ENCODE results near the gene SWSAP1. TPM values are rescaled to one million over a fixed set of nuclear protein-coding genes. Genes with fewer than 3 reads are reported as not detected.
A peak's percentile ranks its signal among the peaks of the same experiment; 100 is the strongest.

The SWSAP1 gene
- total RNA-seq, 1 experiment from 2014 or later, result 2.5 TPM

DNA sequence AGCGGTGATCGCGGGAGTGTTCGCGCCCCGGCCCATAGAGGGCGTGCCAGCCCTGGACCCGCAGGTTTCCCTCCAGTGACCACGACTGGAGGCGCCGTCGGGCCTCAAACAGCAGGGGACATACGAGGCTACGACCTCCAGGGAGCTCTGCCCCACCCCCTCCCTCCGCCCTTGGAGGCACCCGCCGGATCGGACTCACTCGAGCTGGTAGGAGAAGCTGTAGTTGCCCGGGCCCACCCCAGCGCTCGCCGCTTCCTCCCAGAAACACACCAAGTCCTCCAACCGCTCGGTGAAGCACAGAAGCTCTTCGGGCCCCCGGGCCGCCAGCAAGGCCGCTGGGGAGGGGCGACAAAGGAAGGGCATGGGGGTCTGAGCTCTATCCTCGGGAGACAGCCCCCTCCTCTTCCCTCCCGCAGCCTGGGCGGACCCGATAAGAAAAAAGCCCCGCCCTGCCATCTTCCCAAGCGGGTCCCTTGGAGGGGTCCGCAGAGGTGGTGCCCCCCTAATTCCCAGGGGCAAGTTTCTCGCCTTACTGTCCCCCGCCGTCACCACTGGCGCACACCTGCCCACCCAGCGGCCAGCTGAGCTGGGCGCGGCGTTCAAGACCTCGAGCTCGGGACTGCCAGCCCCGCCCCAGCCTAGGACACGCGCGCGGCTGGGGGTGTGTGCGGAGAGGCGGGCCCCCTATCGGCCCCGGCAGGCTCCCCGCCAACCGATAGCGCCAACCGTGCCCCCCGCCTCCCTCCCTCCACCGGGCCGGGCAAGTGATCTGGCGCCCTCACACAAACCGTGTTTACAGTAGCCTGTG is 8.6 kb downstream of the SWSAP1 start:
- Histone ChIP-seq H3K9me2 (ENCODE audit: insufficient read depth) (no peaks in the 10 kb centered on the region), H3K27me3 (ENCODE audit: insufficient read depth, low read length) (no peaks in the 10 kb centered on the region), H2AFZ (ENCODE audit: low read depth, low read length, poor library complexity, severe bottlenecking) (no peak overlapping the region), H3K27ac (ENCODE audit: low read depth, low read length) (peak overlapping the region; percentile 81), H4K20me1 (ENCODE audit: insufficient read depth) (no peaks in the 10 kb centered on the region), H3K9ac (ENCODE audit: low read length) (peak overlapping the region; percentile 79), H3K36me3 (ENCODE audit: control insufficient read depth in 1 of 2, insufficient read depth in 2 of 2, low read length in 2 of 2) (no peaks in the 10 kb centered on the region), H3K4me3 (replicated peaks in 1 of 2; ENCODE audit: low read depth in 1 of 2, low read length in 2 of 2) (peak overlapping the region; percentile 69 to 71), H3K9me3 (ENCODE audit: control insufficient read depth in 1 of 2, insufficient read depth in 1 of 2, low read depth in 1 of 2, low read length in 2 of 2) (no peaks in the 10 kb centered on the region), H3K4me2 (ENCODE audit: low read length) (peak overlapping the region; percentile 97), H3K4me1 (ENCODE audit: control insufficient read depth in 1 of 2, insufficient read depth in 2 of 2, low read length in 2 of 2) (peaks cover 33 to 66% of the 10 kb centered on the region in 2 experiments), H3K79me2 (ENCODE audit: insufficient read depth, low read length) (0 out of 2 replicates have a peak, but pooled peaks cover 3% of the 10 kb centered on the region)
- RAD21 ChIA-PET (ENCODE audit: low non-redundant PET in 1 of 2, low total read pairs in 2 of 2, uncharacterized antibody in 2 of 2, unreplicated experiment in 2 of 2), result interaction anchor here in 1 of 2 experiments (0.8 to 1.5 kb wide), 4 partner anchors 8 to 62 kb away, joined by 3 to 4 read pairs (median 3); partner anchors contain the start of genes PRKCSH, RGL3 and SWSAP1
- POLR2A ChIA-PET, result interaction anchor here (0.8 to 2.8 kb wide), 5 partner anchors 8 to 52 kb away, joined by 3 to 12 read pairs (median 6); partner anchors contain the start of genes ODAD3, PRKCSH, RGL3 and SWSAP1
- CTCF ChIA-PET, result interaction anchor here (0.6 to 4.4 kb wide), 23 partner anchors 8 to 146 kb away, joined by 3 to 48 read pairs (median 4); partner anchors contain the start of genes CCDC159, ECSIT, ODAD3 and PRKCSH
- DNase-seq (ENCODE audit: low read depth, low spot score), result peak; percentile 60
- TF ChIP-seq CBX3 (IDR thresholded peaks at IDR 0.05; ENCODE audit: low read depth) (no peak), ZNF274 (IDR thresholded peaks at IDR 0.05; ENCODE audit: low read depth, low read length) (no peak), CEBPB (IDR thresholded peaks at IDR 0.05; ENCODE audit: low read depth) (no peak), CTCF (IDR thresholded peaks at IDR 0.05 in 2 of 3, conservative IDR thresholded peaks at IDR 0.05 in 1 of 3; ENCODE audit: borderline replicate concordance in 1 of 3, insufficient read depth in 1 of 3, low read depth in 2 of 3, low read length in 2 of 3) (peak in 2 of 3 experiments; percentile 84 to 87; a peak in 4 of 6 replicates), JUND (IDR thresholded peaks at IDR 0.05) (no peak), RAD21 (IDR thresholded peaks at IDR 0.05; ENCODE audit: low read depth) (no peak), SRF (IDR thresholded peaks at IDR 0.05; ENCODE audit: low read depth) (no peak)
- no TSS peak for BruUV-seq (replicated peaks)
- intact Hi-C loops (cut with micrococcal nuclease), result loop anchor here (1.0 to 5.0 kb wide), 2 partner anchors 36 to 91 kb away; partner anchors contain the start of gene RGL3
- peak; percentile 19 for ATAC-seq
